GM21717 (cell line): ENCODE results near the gene CHSY1.

Experiments
- ATAC-seq: cut with Tn5 transposase; IDR thresholded peaks from one replicate; pipeline ENCODE4 v1.9.1; 2021; ENCODE audit warnings: mild to moderate bottlenecking, moderate library complexity; ENCODE audit not compliant: unreplicated experiment

The CHSY1 gene

GRCh38 chr15:101190092-101190595 is 61.7 kb downstream of the CHSY1 start:
- no peak for ATAC-seq

- no peak for ATAC-seq
Observed at GRCh38 chr15:101189409-101190091, 62.3 kb downstream of the CHSY1 start.

- no peak for ATAC-seq
Observed at GRCh38 chr15:101188637-101189408, 63.0 kb downstream of the CHSY1 start.

GRCh38 chr15:101187820-101188636 is 63.8 kb downstream of the CHSY1 start:
- ATAC-seq = no peak

GRCh38 chr15:101185770-101186169 is 66.1 kb downstream of the CHSY1 start:
- ATAC-seq = no peak

- ATAC-seq = no peak
Observed at GRCh38 chr15:101185336-101185735, 66.5 kb downstream of the CHSY1 start.

- no peak for ATAC-seq
Observed at GRCh38 chr15:101184830-101185229, 67.0 kb downstream of the CHSY1 start.

- ATAC-seq = no peak
Observed at GRCh38 chr15:101183931-101184305, 67.9 kb downstream of the CHSY1 start.

GRCh38 chr15:101183226-101183930 is 68.5 kb downstream of the CHSY1 start:
- ATAC-seq = no peak

GRCh38 chr15:101182215-101182614 is 69.6 kb downstream of the CHSY1 start:
- ATAC-seq = no peak

GRCh38 chr15:101181349-101181748 is 70.5 kb downstream of the CHSY1 start:
- no peak for ATAC-seq

GRCh38 chr15:101180620-101181307 is 71.1 kb downstream of the CHSY1 start:
- ATAC-seq = no peak

GRCh38 chr15:101179341-101180153 is 72.3 kb downstream of the CHSY1 start:
- ATAC-seq = no peak

GRCh38 chr15:101178931-101179330 is 72.9 kb downstream of the CHSY1 start:
- ATAC-seq = no peak

- no peak for ATAC-seq
Observed at GRCh38 chr15:101178479-101178878, 73.4 kb downstream of the CHSY1 start.

- ATAC-seq = no peak
Observed at GRCh38 chr15:101177866-101178265, 74.0 kb downstream of the CHSY1 start.

- ATAC-seq = no peak
Observed at GRCh38 chr15:101176625-101177024, 75.2 kb downstream of the CHSY1 start.

GRCh38 chr15:101175401-101175800 is 76.4 kb downstream of the CHSY1 start:
- ATAC-seq = no peak

- no peak for ATAC-seq
Observed at GRCh38 chr15:101174152-101174920, 77.5 kb downstream of the CHSY1 start.
